HG03432 (cell line): ENCODE results near the gene PRX.
"Not testable (repeated sequence)": the region's sequence is repeated elsewhere in the genome, so short reads cannot be mapped to it uniquely, and the experiment has no call there.

Experiments
- ATAC-seq: cut with Tn5 transposase; IDR thresholded peaks from one replicate; pipeline ENCODE4 v1.9.1; 2021; ENCODE audit warnings: mild to moderate bottlenecking, moderate library complexity; ENCODE audit not compliant: unreplicated experiment

The PRX gene

DNA sequence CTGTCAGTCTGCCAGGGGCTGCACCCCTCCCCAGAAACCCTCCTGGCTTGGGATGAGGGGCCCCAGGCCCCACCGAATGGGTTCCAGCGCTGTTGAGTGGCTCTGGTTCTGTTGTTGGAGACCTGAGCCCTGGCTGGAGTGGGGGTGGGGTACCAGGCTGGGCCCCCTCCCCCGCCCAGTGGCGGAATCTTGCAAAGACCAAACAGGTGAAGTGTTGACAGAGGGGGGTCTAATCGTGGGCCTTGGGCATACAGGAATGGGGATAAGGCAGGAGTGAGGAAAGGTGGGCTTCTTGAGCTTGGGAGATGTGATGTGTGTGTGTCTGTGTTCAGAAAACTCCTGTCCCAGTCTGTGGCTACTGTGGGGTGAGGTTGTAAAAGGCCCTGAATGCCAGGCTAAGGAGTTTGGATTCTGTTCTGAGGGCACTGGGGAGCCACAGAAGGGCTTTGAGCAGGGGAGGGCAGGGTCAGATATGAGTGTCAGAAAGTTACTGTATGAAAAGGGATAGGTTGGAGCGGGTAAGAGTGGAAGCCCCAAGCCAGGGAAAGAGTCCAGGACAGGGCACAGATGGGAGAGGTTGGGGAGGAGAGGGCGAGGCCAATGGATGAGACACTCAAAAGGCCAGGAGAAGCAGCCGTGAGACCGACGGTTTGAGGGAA is 23.0 kb downstream of the PRX start, which contains the start of gene HIPK4:
Gene HIPK4, minus strand, starts transcription at position 98 of the 659 bp plus-strand sequence. CDS start 279 bp downstream, outside the sequence.
- no peak for ATAC-seq

DNA sequence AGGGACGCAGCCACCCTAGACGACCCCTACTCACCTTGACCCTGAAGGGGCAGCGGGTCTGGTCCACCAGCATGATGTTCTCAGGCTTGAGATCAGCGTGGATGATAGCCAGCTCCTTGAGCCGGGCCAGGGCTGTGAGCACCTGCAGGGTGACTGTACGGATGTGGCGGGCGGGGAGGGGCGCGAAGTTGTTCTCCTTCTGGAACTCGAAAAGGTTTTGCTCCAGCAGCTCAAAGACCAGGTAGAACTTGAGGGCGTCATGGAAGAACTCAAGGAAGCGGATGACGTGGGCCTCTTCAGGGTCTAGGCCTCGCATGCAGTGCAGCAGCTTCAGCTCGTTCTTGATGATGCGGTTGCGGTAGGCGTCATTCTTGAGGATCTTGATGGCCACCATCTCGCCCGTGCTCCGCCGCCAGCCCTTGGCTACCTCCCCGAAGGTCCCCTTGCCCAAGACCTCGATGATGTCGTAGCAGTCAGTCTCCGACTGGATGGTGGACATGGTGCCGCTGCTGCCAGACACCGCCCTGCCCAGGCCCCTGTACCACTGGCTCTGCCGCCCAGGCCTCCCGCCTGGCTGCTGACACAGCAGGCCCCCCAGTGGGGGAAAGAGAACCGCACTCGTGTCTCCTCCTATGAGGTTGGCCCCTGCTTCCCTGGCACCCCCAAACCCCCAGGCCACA is 23.6 kb downstream of the PRX start:
- ATAC-seq, result no peak

DNA sequence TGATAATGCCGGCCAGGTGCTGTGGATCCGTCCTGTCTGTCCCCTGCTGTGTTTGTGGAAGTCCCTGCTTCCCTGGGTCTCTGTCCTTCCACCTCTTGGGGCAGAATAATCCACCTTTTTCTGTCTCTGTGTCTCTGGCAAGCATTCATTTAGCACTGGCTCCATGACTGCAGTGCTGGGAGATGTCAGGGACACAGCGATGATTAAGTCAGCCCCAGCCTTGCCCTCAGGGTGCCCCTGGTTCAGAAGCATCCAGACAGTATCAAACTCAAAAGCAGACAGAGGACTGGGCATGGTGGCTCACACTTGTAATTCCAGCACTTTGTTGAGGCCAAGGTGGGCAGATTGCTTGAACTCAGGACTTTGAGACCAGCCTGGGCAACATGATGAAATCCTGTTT is 24.7 kb downstream of the PRX start:
- no peak for ATAC-seq

DNA sequence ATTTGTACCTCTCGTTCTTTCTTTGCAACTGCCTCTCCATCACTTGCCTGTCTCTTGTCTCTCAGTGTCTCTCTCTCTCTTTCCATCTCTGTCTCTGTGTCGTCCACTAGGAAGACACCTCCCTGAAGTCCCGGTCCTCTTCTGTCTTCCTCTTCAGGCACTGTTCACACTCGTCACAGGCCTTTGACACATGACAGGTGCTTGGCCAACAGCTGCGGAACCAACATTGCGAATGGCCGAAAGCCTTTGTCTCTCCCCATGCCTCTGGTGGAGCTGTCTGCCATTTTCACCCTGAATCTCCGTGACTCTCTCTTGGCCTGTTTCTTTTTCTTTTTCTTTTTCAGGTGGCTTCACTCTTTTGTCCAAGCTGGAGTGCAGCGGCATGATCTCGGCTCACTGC is 26.0 kb downstream of the PRX start:
- ATAC-seq, result no peak

DNA sequence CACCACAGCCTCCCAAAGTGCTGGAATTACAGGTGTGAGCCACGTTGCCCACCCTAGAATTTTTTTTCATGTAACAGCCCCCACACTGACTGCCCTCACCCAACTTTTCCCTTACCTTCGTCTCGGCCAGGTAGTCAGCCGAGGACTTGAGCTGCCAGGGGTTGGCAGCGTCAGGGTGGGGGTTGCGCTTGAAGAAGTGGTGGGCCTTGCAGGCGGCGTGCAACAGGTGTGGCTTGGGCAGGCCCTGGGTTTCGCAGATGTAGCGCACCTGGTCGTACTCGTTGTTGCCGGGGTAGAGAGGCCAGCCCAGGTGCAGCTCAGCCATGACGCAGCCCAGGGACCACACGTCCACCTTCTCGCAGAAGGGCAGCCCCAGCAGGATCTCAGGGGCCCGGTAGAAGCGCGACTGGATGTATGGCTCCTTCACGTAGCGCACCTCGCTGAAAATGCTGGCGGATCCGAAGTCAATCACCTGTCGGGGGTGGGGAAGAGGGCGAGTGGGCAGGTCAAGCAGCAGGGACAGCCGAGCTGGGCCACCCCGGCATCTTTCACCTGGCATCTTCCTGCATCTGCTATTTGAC is 29.4 kb downstream of the PRX start:
- ATAC-seq, result no peak

DNA sequence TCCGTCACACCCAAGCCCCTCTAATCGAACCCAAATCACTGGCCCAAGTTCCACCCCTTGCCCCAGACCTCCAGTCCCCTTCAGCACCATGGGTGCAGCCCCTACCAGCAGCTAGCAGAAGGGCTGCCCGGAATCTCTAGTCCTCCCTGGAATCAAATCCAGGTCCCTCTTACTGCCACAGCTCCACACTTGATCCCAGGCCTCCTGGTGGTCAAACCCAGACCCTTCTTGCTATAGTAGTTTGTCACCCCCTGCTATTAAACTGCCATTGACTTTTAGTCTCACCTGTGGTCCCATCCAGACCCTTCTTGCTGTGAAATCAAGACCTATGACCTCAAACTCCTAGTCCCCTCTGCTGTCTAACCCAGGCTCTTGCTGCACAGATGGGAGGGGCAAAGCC is 31.9 kb downstream of the PRX start:
- ATAC-seq, result no peak

DNA sequence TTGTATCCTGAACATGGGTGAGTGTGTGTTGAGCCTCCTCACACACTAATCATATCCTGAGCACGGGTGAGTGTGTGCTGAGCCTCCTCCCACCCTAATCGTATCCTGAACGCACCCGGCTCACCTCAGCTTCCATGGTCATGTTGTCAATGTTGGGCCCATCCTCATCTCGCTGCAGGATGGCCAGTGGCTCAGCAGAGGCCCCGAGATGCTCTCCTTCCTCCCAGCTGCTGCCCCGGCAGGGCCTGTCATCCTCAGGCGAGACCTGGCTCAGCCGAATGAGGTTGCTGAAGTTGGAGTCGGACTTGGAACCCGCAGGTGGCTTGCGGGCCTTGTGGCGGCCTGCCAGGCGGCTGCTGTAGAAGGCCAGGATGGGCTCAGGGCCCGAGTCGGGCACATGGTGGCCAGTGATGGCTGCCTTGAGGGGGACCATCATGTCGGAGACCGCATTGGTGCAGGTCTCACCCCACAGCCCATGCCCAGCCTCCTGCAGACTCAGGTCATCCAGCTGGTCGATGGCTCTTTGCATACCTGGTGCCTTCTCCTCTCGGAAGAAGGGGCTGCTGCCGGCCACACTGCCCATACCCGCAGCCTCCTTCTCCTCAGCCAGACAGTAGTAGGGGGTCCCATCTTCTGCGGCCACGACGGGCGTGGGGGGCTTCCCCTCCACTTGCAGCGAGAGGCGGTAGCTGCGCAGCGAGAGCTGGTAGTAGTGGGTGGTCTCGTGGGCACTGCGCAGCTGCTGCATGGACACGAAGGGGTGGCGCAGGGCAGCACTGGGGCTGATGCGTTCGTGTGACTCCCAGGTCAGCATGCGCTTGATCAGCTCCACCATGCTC is 32.8 kb downstream of the PRX start:
- no peak for ATAC-seq

DNA sequence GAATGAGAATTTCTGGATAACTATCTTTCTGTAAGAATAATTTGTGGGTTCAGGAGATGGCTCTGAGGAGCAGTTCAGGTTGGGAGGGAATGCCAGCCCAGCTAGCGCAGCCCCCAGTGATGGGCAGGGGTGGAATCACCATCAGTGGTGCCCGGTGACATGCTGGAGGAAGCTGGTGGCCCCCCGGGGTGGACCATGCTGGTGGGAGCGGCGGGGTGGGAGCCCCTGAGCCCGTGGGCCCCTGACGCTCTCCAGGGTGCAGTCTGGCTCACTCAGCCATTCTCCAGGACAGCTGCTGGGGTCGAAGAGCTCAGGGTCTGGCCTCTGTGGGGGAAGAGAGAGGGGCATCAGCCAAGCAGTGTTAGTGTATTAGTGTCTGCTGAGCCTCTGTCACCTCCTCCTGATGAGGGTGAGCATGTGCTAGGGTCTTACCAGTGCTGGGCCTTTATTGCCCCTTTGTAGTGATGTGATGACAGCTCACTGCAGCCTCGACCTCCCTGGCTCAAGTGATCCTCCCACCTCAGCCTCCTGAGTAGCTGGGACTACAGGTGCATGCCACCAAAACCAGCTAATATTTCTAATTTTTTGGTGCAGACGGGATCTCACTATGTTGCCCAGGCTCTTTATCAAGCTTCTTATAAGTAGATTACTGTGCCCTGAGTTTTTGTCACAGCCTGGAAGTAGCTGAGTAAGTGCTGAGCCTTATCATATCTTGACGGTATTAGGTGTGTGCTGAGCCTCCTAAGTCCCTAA is 33.6 kb downstream of the PRX start:
- ATAC-seq, result no peak

DNA sequence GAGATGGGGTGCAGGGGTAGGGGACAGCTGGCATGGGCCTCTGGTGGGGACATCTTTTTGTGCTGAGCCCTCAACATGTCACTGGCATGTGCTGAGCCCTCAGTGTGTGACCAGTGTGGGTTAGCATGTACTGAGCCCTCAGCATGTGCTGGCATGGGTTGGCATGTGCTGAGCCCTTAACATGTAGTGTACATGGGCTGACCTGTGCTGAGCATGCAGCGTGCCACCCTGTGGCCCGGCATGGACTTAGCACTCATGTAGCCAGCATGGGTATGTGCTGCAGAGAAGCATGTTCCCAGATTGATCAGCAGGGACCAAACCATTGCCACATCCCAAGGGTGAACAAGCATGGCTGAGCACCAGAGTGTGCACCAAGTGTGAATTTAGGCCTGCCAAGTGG is 34.7 kb downstream of the PRX start:
- no peak for ATAC-seq

DNA sequence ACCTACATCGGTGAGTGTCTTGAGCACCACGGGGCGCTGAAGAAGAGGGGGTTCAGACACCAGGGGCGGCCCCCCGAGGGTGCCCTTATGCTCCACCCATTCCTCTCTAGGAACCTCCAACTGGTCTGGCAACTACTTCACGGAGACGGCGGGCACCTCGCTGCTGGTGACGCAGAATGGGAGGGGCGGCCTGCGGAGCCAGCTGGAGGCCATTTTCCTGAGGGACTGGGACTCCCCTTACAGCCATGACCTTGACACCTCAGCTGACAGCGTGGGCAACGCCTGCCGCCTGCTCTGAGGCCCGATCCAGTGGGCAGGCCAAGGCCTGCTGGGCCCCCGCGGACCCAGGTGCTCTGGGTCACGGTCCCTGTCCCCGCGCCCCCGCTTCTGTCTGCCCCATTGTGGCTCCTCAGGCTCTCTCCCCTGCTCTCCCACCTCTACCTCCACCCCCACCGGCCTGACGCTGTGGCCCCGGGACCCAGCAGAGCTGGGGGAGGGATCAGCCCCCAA is 35.2 kb downstream of the PRX start:
- ATAC-seq, result no peak

DNA sequence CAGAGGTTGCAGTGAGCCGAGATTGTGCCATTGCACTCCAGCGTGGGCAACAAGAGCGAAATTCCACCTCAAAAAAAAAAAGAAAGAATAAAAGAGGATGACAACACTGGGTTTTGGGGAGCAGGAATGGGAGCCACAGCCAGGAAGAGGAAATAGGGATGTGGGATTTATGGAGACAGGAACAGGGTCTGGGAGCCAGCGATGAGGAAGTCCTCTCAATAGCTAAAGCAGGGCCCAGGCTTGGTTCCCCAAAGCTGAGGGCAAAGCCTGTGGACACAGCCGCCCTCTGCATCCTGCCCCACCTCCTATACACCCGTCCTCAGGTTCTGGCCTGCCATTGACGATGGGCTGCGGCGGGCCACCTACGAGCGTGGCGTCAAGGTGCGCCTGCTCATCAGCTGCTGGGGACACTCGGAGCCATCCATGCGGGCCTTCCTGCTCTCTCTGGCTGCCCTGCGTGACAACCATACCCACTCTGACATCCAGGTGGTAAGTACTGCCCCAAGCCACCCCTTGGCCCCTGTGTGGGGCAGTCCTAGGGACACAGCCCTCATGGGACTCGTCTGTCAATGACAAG is 36.8 kb downstream of the PRX start:
- ATAC-seq, result no peak

DNA sequence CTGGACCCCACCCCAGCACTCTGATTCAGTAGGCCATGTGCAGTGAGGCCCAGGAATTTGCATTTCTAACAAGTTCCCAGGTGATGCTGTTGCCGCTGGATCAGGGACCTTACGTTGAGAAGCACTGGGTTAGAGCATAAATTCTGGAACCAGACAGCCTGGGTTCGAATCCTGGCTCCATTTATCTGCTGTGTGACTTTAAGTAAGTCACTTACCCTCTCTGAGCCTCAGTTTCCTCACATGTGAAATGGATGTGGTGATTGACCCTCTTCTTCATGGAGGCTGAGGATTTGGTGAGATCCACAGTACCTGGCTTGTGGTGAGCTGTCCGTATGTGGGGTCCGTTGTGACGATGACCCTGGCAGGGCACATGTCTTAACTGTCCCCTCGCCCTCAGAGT is 39.1 kb downstream of the PRX start:
- no peak for ATAC-seq

DNA sequence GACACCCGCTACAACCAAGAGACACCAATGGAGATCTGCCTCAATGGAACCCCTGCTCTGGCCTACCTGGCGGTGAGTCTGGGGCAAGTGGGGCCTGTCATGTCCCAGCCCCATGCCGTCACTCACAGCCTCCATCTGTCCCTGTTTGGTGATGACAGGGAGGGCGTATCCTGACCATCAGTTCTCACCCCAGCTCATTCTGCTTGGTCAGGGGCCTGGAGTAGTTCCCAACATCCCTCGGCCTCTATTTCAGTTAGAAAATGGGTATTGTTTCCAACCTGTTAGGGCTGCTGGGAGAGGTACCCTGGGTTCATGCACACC is 41.4 kb downstream of the PRX start:
- ATAC-seq, result no peak

DNA sequence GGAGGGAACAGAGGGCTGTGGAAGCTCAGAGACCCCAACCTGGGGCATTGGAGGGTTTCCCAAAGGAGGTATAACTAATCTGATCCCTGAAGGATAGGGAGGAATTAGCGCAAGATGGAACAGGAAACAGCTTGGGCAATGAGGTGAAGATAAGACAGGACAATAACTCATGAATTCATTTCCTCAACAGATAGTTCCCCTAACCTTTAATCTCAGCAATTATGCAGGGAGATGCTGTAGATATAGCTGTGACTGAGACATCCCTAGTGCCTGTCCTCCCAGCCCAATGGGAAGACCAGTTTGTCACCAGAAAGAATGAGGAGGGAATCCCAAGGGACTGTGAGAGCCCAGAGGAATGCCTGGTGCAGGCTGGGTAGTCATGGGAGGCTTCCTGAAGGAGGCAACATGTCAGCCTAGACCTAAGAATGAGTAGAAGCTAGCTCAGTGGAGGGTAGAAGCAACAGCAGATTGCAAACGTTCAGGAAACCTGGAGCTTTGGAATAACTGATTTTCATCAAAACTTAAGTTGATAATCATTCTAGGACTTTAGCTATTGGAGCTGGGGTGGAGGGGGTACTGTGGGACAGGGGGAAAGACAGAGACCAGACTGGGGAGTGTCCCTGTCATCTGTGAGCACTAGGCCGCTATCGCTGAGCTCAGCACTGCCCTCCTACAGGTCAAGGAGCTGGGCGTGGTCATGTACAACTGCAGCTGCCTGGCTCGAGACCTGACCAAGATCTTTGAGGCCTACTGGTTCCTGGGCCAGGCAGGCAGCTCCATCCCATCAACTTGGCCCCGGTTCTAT is 42.0 kb downstream of the PRX start:
- ATAC-seq, result no peak

DNA sequence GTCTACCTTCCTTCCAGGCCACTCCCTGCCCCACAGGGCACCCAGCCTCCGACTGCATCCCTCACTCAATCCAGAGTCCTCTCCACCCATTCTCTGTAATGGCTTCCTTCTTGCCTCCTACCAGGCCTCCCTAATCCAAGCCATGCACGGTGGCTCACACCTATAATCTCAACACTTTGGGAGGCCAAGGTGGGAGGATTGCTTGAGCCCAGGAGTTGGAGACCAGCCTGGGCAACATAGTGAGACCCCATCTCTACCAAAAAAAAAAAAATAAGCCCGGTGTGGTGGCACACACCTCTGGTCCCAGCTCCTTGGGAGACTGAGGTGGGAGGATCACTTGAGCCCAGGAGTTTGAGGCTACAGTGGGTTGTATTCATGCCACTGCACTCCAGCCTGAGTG is 42.9 kb downstream of the PRX start:
- not testable (repeated sequence) for ATAC-seq

DNA sequence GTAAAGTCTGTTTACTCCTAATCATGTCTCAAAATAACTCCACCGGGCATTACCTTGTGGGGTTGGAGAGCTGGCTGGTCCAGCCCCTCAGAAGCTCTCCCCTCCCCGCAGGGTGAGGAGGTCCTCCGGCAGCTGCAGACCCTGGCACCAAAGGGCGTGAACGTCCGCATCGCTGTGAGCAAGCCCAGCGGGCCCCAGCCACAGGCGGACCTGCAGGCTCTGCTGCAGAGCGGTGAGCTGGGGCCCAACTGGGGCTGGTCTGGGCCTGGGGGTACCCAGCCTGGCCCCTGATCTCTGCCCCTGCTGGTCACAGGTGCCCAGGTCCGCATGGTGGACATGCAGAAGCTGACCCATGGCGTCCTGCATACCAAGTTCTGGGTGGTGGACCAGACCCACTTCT is 43.4 kb downstream of the PRX start:
- ATAC-seq, result no peak

DNA sequence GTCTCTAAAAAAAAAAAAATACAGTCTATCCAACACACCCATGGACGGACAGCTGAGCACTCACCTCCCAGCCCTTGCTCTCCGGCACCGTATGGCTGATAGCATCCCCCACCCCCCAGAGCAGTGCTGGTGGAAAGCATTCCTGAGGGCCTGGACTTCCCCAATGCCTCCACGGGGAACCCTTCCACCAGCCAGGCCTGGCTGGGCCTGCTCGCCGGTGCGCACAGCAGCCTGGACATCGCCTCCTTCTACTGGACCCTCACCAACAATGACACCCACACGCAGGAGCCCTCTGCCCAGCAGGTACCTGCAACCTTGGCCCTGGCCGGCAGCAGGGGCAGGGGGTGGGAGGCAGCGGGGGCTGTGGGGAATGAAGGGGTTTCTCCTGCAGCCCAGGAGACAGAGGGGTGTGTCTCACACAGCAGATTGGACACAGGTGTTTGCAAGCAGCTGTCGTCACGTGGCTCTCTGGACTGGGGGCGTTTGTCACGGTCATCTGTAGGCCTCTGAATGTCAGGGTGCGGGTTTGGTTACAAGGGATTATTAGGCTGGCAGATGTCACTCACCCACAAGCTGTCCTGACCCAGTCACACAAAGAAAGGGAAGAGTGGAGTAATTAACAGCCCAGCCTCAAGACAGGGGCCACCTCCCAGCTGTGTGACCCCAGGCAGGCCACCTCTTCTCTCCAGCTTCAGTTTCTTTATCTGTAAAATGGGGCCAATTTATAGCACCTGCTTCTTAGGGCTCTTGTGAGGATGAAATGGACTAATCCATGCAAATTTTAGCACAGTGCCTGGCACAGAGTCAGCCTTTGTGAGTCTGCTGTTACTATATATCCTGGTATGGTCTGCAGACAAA is 45.4 kb downstream of the PRX start:
- ATAC-seq, result no peak

DNA sequence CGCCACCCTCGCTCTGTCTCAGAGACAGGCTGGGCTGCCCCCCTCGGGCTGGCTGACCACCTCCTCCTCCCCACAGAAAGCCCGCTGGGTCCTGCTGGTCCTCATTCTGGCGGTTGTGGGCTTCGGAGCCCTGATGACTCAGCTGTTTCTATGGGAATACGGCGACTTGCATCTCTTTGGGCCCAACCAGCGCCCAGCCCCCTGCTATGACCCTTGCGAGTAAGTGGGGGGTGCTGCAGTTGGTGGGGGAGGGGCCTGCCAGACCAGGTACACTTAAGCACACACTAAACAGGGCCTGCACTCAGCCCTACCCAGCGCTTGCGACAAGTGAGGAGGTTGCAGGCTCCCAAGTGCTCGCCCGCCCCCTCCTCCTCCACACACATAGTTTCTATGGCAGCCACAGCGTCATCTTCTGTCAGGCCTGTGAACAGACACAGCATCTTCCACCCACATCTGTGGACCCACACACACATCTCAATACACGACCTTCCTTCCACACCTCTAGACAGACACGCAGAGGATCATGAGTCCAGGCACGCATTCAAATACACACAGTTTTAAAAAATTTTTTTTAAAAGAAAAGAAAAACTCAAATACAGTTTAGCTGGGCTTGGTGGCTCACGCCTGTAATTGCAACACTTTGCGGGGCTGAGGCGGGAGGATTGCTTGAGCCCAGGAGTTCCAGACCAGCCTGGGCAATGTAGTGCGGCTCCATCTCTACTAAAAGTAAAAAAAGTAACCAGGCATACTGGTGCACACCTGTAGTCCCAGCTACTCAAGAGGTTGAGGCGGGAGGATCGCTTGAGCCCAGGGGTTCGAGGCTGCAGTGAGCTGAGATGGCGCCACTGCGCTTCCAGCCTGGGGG is 46.2 kb downstream of the PRX start:
- ATAC-seq, result no peak
